Thyroid gland (tissue), 4 donors: ENCODE measurements around the gene BNIPL.

ENCODE experiments used
- CTCF ChIP-seq, 6 experiments: fragments of 200-600 bp in 3 of 6; fragments of 450-650 bp in 3 of 6; sonication (generic) in 3 of 6; IDR thresholded peaks; one replicate each; pipeline ENCODE4 v1.5.1; 2016 to 2019; ENCODE audit warnings: antibody characterized with exemption in 6 of 6, mild to moderate bottlenecking in 2 of 6, inconsistent platforms in 1 of 6, moderate library complexity in 1 of 6
- POLR2A ChIP-seq, 2 donors: fragments of 450-650 bp; IDR thresholded peaks; one replicate each; pipeline ENCODE4 v1.6.1; 2017; ENCODE audit warnings: antibody characterized with exemption in 2 of 2, mild to moderate bottlenecking in 2 of 2, moderate library complexity in 1 of 2

- TF ChIP-seq CTCF (IDR thresholded peaks at IDR 0.05), result no peak
- TF ChIP-seq POLR2A (IDR thresholded peaks at IDR 0.05), result peak in 1 of 2 donors; percentile 95
Measured at GRCh38 chr1:151008244-151009205, 27.9 kb upstream of the BNIPL start, which contains the start of gene PRUNE1.
